Ovary (tissue), 9 donors: ENCODE measurements around the gene ALK. TPM values are rescaled to one million over a fixed set of nuclear protein-coding genes. Genes with fewer than 3 reads are reported as not detected.

ENCODE experiments used
- DNase-seq, 5 donors: peaks; one replicate each; pipeline ENCODE4 v3.0.0-alpha.2; 2019 to 2020
- H3K27ac ChIP-seq, 2 donors: fragments of 200-600 bp; one replicate each; pipeline versions ENCODE4 v1.5.1 to v1.8.0; 2019 to 2022
- H3K27me3 ChIP-seq: fragments of 200-600 bp; one replicate; pipeline ENCODE4 v1.8.0; 2022
- H3K36me3 ChIP-seq: fragments of 200-600 bp; sonication (generic); one replicate; pipeline ENCODE4 v1.5.1; 2019
- H3K4me1 ChIP-seq: one replicate; pipeline ENCODE4 v1.8.1; 2013; ENCODE audit warnings: mild to moderate bottlenecking, moderate library complexity; ENCODE audit not compliant: insufficient read depth
- H3K4me3 ChIP-seq: fragments of 200-600 bp; sonication (generic); one replicate; pipeline ENCODE4 v1.5.1; 2017
- H3K9me3 ChIP-seq, 2 donors: fragments of 200-600 bp in 1 of 2; sonication (generic) in 1 of 2; one replicate each; pipeline versions ENCODE4 v1.5.1 to v1.8.1; 2013 to 2019; ENCODE audit warnings: mild to moderate bottlenecking in 1 of 2, moderate library complexity in 1 of 2
- CTCF ChIP-seq, 3 donors: fragments of 450-650 bp in 2 of 3; fragments of 200-600 bp in 1 of 3; IDR thresholded peaks; one replicate each; pipeline versions ENCODE4 v1.5.1 to v1.8.0; 2016 to 2022; ENCODE audit warnings: antibody characterized with exemption in 3 of 3, mild to moderate bottlenecking in 1 of 3
- EP300 ChIP-seq: sonication (generic); formaldehyde crosslinking; IDR thresholded peaks from one replicate; pipeline ENCODE4 v1.6.1; 2017; ENCODE audit warnings: antibody characterized with exemption
- POLR2A ChIP-seq: fragments of 450-650 bp; IDR thresholded peaks from one replicate; pipeline ENCODE4 v1.6.1; 2017; ENCODE audit warnings: antibody characterized with exemption, mild to moderate bottlenecking, moderate library complexity
- WGBS, 3 donors: extraction: QIAGEN DNeasy Blood & Tissue Kit in 1 of 3; methylation state at CpG; one replicate each; pipeline versions ENCODE4 v1.1.5 to v1.1.7; 2013 to 2017; 5-methylcytosine and 5-hydroxymethylcytosine counted together
- intact Hi-C, 4 donors: fragments of 100-400 bp; cut with DNase I; formaldehyde crosslinking; loops; one replicate each; pipeline versions ENCODE4 v1.11.0 to v1.15.1; 2022 to 2023
- polyA plus RNA-seq, 2 donors: library from polyadenylated mRNA; stranded (reverse); fragments of 200-250 nt in 1 of 2; fragments of 350-450 nt in 1 of 2; fragmentation: Illumina TruSeq in 1 of 2; extraction: RNeasy Lipid Tissue Mini Kit (QIAGEN cat#74804) in 1 of 2; gene quantifications; one replicate each; pipeline ENCODE4 v1.2.3, GENCODE V29; 2013 to 2014
- total RNA-seq, 7 donors: library from RNA; depleted of rRNA in 2 of 7; stranded (reverse); fragments of >200 nt in 2 of 7; fragmentation: NEBNext Ultra II Directional in 3 of 7; extraction: Animal tissue kit (Norgen Biotek cat#: 25700) in 3 of 7; gene quantifications; one replicate each; pipeline versions ENCODE4 v1.1.0 to v1.2.4, GENCODE V29; 2016 to 2023
- donor health status: DM: no; HTN: no; CAD: no; lungs with moderate emphysema.
- donor health status: DM: no; HTN: no; CAD: no.
- donor health status: Bipolar disorder and iron deficiency.
- donor health status: DM: yes; HTN: yes; CAD: no.
- donor health status: DM: no; HTN: no; CAD: no.
- donor health status: DM: yes; HTN: yes; CAD: no.

The ALK gene
- total and polyA plus RNA-seq, 9 donors: 0.05 to 1.7 (median 0.23) TPM; not detected in 1

GRCh38 chr2:29370581-29371125 lies 550.7 kb downstream of the ALK start:
- H3K9me3 ChIP-seq: no peaks in the 10 kb centered on the region
- H3K4me3 ChIP-seq: no peak overlapping the region
- H3K27ac ChIP-seq: no peak overlapping the region
- WGBS, 3 donors: 26 to 37% (median 32%) methylated on average over 5 of the region's 5 CpGs
- no peaks in the 10 kb centered on the region for H3K36me3 ChIP-seq
- no peaks in the 10 kb centered on the region for H3K27me3 ChIP-seq
- no peak for DNase-seq
- intact Hi-C loops: no loop called here
- no peak for TF ChIP-seq EP300
- no peak for TF ChIP-seq CTCF (IDR thresholded peaks at IDR 0.05)
- no peak for TF ChIP-seq POLR2A
- no peaks in the 10 kb centered on the region for H3K4me1 ChIP-seq

- WGBS, 3 donors: 27 to 39% (median 35%) methylated on average over 4 of the region's 4 CpGs
- Histone ChIP-seq H3K4me3 (no peak overlapping the region), H3K9me3 (no peaks in the 10 kb centered on the region), H3K27ac (no peak overlapping the region), H3K27me3 (no peaks in the 10 kb centered on the region), H3K36me3 (no peaks in the 10 kb centered on the region), H3K4me1 (no peaks in the 10 kb centered on the region)
- TF ChIP-seq CTCF (IDR thresholded peaks at IDR 0.05) (no peak), POLR2A (no peak), EP300 (no peak)
- DNase-seq: no peak
- intact Hi-C loops: no loop called here
Measured at GRCh38 chr2:29370173-29370572, 551.2 kb downstream of the ALK start.

GRCh38 chr2:29368659-29369040 lies 552.7 kb downstream of the ALK start:
- Histone ChIP-seq H3K4me3 (no peak overlapping the region), H3K27me3 (no peaks in the 10 kb centered on the region), H3K4me1 (no peaks in the 10 kb centered on the region), H3K9me3 (no peaks in the 10 kb centered on the region), H3K36me3 (no peaks in the 10 kb centered on the region), H3K27ac (no peak overlapping the region)
- DNase-seq: no peak
- WGBS, 3 donors: 38 to 44% (median 38%) methylated on average over 3 of the region's 3 CpGs
- no peak for TF ChIP-seq POLR2A
- no peak for TF ChIP-seq CTCF (IDR thresholded peaks at IDR 0.05)
- no peak for TF ChIP-seq EP300
- intact Hi-C loops: no loop called here

GRCh38 chr2:29367986-29368658 lies 553.3 kb downstream of the ALK start:
- TF ChIP-seq POLR2A: no peak
- no peak for TF ChIP-seq EP300
- TF ChIP-seq CTCF (IDR thresholded peaks at IDR 0.05): no peak
- intact Hi-C loops: no loop called here
- Histone ChIP-seq H3K4me3 (no peak overlapping the region), H3K4me1 (no peaks in the 10 kb centered on the region), H3K27me3 (no peaks in the 10 kb centered on the region), H3K36me3 (no peaks in the 10 kb centered on the region), H3K27ac (no peak overlapping the region), H3K9me3 (no peaks in the 10 kb centered on the region)
- WGBS, 3 donors: 61 to 62% (median 62%) methylated on average over 3 of the region's 3 CpGs
- no peak for DNase-seq
